Measurements from ENCODE around the gene PSAP.

- TF ChIP-seq CTCF (IDR thresholded peaks at IDR 0.05) (no peak), POLR2A (IDR thresholded peaks at IDR 0.05) (no peak), POLR2AphosphoS5 (IDR thresholded peaks at IDR 0.05) (no peak)
These were observed 8.0 kb downstream of the PSAP start for GRCh38 chr10:71842856-71843686.

Data from prostate gland (tissue), 2 donors.